Coronary artery (tissue), 2 donors: ENCODE data around the gene SLC25A5.
"Not testable (repeated sequence)": the region's sequence is repeated elsewhere in the genome, so short reads cannot be mapped to it uniquely, and the experiment has no call there.

Source experiments
- DNase-seq: peaks from one replicate; pipeline ENCODE4 v3.0.0-alpha.2; 2017; ENCODE audit warnings: low spot score
- H3K27ac ChIP-seq, 2 donors: fragments of 200-600 bp; sonication (generic); one replicate each; pipeline ENCODE4 v1.5.1; 2016 to 2019
- H3K4me3 ChIP-seq: fragments of 200-600 bp; sonication (generic); 2 replicates; pipeline ENCODE4 v1.5.1; 2016; ENCODE audit warnings: mild to moderate bottlenecking, moderate library complexity
- TF ChIP-seq, protein P1 (sequence below): fragments of 200-600 bp; sonication (generic); IDR thresholded peaks from one replicate; pipeline ENCODE4 v1.5.1; 2019; ENCODE audit warnings: antibody characterized with exemption

SLC25A5 gene

DNA sequence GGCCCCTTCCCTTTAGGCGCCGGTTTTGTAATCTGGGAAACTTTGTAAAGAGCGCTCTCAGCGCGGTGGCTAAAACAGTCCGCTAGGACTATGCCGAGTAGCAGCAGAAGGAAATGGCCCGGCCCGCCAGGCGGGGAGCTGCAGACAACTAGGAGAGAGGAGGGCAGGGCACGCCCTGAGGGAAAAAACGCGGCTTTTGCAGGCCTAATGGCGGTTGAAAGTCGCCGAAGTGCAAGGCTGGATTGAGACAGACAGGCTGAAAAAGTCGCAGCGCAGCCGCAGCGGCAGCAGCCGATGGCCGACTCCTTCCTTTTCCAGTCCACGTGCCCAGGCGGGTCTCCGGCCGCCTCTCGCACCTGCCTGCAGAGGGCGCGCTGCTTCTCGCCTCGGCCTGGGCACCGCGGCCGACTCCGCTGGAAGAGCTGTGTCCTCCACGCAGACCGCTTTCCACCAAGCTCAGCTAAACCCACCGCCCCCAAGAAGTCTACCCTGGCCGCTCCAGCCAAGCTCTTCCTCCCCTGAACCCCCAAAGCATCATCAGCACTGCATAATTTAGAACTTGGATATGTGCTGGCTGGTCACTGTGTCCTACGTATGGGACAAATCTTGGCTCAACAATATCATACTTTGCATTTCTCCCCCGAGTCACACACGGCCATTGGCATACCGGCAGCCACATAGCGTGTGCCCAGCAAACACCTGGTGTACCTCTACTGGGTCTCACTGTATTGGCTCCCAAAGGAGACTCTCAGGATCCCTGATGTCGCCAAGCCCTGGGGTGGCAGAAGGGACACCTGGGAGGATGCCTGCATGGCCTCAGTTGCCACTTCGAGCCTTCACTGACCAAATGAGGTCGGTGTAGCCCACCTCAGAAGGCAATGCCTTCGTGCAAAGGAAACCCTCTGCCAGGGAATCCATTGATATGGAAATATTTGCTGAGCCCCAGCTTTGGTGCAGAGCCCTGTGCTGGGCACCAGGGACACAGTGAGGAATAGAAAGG is 14.5 kb downstream of the SLC25A5 start:
- Histone ChIP-seq H3K27ac (peak overlapping the region in 1 of 2 donors; percentile 65), H3K4me3 (peak overlapping the region; percentile 67)
- DNase-seq: peak; percentile 72
- TF ChIP-seq, protein P1, sequence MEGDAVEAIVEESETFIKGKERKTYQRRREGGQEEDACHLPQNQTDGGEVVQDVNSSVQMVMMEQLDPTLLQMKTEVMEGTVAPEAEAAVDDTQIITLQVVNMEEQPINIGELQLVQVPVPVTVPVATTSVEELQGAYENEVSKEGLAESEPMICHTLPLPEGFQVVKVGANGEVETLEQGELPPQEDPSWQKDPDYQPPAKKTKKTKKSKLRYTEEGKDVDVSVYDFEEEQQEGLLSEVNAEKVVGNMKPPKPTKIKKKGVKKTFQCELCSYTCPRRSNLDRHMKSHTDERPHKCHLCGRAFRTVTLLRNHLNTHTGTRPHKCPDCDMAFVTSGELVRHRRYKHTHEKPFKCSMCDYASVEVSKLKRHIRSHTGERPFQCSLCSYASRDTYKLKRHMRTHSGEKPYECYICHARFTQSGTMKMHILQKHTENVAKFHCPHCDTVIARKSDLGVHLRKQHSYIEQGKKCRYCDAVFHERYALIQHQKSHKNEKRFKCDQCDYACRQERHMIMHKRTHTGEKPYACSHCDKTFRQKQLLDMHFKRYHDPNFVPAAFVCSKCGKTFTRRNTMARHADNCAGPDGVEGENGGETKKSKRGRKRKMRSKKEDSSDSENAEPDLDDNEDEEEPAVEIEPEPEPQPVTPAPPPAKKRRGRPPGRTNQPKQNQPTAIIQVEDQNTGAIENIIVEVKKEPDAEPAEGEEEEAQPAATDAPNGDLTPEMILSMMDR: no peak

DNA sequence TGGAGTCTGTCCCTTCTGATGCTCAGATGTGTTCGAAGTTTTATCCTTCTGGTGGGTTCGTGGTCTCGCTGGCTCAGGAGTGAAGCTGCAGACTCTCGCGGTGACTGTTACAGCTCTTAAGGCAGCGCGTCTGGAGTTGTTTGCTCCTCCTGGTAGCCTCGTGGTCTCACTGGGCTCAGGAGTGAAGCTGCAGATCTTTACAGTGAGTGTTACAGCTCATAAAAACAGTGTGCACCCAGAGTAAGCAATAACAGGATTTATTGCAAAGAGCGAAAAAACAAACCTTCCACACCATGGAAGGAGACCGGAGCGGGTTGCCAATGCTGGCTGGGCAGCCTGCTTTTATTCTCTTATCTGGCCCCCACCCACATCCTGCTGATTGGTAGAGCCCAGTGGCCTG is 18.5 kb downstream of the SLC25A5 start:
- no peak for DNase-seq
- Histone ChIP-seq H3K27ac (no peak overlapping the region), H3K4me3 (no peak overlapping the region)
- TF ChIP-seq, protein P1: no peak

DNA sequence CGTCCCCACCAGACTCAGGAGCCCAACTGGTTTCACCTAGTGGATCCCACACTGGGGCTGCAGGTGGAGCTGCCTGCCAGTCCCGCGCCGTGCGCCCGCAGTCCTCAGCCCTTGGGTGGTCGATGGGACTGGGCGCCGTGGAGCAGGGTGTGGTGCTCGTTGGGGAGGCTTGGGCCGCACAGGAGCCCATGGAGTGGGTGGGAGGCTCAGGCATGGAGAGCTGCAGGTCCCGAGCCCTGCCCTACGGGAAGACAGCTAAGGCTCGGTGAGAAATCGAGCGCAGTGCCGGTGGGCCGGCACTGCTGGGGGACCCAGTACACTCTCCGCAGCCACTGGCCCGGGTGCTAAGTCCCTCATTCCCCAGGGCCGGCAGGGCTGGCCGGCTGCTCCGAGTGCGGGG is 19.5 kb downstream of the SLC25A5 start:
- not testable (repeated sequence) for DNase-seq, H3K4me3 ChIP-seq, H3K27ac ChIP-seq

DNA sequence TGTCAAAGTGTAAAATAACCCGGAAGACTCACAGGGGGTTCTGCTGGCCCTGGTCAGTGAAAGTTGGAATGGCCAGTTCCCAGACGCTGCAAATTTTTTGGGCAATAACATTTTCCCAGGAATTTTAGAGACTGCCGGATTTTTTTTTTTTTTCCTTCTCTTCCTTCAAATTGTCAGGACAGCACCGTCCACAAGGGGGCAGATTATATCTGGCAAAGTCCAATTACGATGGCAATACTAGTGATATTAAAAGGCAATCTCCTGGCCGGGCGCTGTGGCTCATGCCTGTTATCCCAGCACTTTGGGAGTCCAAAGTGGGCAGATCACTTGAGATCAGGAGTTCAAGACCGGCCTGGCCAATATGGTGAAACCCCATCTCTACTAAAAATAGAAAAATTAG is 20.5 kb downstream of the SLC25A5 start:
- no peak overlapping the region for H3K27ac ChIP-seq
- TF ChIP-seq, protein P1: peak; percentile 46
- H3K4me3 ChIP-seq: no peak overlapping the region
- no peak for DNase-seq

DNA sequence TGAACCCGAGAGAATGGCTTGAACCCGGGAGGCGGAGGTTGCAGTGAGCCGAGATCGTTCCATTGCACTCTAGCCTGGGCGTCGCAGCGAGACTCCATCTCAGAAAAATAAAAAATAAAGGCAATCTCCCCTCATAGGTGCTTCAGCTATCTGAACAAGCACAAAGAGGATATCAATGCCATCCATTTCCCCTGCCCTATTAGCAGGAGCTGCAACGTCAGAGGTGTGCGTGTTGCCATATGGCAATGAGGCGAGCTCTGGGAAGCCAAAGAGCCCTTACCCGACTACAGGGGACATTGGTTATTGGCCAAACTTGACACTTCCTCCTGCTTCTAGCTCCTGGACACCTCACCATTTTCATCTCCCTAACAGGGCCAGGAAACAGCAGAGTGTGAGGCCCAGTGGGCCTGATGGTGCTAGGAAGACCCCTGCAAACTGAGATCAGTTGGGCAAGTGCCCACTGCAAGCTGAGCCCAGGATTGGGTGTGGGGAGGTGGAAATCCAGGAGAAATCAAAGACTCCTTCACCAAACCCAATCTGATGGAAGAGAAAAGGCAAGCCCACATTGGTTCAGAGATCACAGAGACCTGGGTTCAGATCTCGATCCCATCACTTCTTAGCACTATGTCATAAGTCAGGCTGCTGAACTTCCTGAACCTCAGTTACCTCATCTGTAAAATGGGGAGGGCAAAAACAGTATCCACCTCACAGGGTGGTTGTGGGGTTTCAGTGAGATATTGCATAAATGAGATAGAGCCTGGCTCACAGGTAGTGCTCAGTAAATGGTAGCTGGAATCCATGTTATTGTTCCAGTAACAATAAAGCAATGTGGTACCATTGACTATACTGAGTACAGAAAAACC is 21.2 kb downstream of the SLC25A5 start:
- Histone ChIP-seq H3K4me3 (no peak overlapping the region), H3K27ac (no peak overlapping the region)
- DNase-seq: no peak
- TF ChIP-seq, protein P1: no peak

DNA sequence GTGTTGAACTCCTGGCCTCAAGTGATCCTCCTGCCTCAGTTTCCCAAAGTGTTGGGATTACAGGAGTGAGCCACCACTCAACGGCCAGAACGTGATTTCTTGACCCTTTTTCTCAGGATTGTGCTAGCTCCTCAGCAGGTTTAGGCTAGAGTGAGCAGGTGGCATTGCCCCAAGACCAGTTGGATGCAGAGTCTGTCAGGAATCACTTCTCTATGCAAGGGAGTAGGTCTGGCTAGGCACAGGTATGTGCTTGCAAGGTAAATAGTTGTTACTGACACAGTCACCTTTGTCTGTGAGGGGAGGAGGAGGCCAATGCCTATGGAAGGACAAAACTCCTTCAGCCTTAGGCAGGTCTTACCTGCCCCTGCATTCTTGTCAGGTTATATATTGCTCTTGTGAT is 24.2 kb downstream of the SLC25A5 start:
- DNase-seq: no peak
- TF ChIP-seq, protein P1: no peak
- Histone ChIP-seq H3K27ac (no peak overlapping the region), H3K4me3 (no peak overlapping the region)

DNA sequence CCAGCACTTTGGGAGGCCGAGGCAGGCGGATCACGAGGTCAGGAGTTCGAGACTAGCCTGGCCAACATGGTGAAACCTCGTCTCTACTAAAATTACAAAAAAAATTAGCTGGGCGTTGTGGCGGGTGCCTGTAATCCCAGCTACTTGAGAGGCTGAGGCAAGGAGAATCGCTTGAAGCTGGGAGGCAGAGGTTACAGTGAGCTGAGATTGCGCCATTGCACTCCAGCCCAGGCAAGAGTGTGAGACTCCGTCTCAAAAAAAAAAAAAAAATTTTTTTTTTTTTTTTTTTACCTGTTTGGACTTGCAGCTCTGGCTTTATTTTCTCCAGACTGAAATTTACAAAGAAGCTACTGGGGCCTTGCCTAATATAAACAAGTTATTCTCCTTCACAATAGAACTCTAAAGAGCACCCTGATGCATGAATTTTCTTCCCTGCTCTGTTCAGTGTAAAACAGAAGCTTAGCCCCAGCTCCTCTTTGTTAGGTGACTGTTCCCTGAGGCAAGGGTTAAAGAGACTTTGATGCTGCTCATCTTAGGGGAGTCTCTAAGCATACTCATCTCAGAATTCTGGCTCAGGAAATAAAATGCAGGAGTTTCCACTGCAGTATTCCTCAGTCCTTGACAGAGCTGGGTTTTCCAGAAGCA is 25.7 kb downstream of the SLC25A5 start:
- not testable (repeated sequence) for DNase-seq, H3K4me3 ChIP-seq, H3K27ac ChIP-seq
